Caco-2 (cell line): ENCODE data around the gene ABLIM2. TPM values are rescaled to one million over a fixed set of nuclear protein-coding genes. Genes with fewer than 3 reads are reported as not detected.

Experiments used
- BruUV-seq: library from RNA; stranded (reverse); fragments of 400-500 nt; replicated peaks from 2 replicates; lab custom pipeline; 2021; lab: Mats Ljungman, UMichigan
- CTCF ChIA-PET: fragments of 300-600 bp; sonication (Branson Sonifier 250); formaldehyde crosslinking; loops from one replicate; lab custom pipeline; 2022; ENCODE audit warnings: antibody characterized with exemption; lab: Charles Lee
- POLR2A ChIA-PET: fragments of 300-600 bp; sonication (Branson Sonifier 250); formaldehyde crosslinking; loops from one replicate; lab custom pipeline; 2022; ENCODE audit warnings: antibody characterized with exemption; lab: Charles Lee
- DNase-seq, 2 experiments: peaks; one replicate each; pipeline versions ENCODE4 v3.0.0 to v3.0.0-alpha.2; 2020 to 2022
- H3K27me3 ChIP-seq: replicated peaks from 2 replicates; pipeline ENCODE4 v1.6.0; 2011; ENCODE audit warnings: low read length; ENCODE audit not compliant: control insufficient read depth, insufficient read depth
- H3K36me3 ChIP-seq: 2 replicates; pipeline ENCODE4 v1.5.1; 2011; ENCODE audit warnings: low read length; ENCODE audit not compliant: control insufficient read depth, insufficient read depth
- H3K4me1 ChIP-seq: fragments of 250-450 bp; sonication (Bioruptor Pico); 2 replicates; pipeline ENCODE4 v1.5.1; 2020; ENCODE audit warnings: mild to moderate bottlenecking
- H3K4me3 ChIP-seq: 2 replicates; pipeline ENCODE4 v1.5.1; 2011; ENCODE audit warnings: low read depth, mild to moderate bottlenecking, control low read depth, low read length
- H3K9me3 ChIP-seq: fragments of 250-450 bp; sonication (Bioruptor Pico); 2 replicates; pipeline ENCODE4 v1.5.1; 2020; ENCODE audit warnings: mild to moderate bottlenecking, moderate library complexity
- H3K27ac Mint-ChIP-seq: one replicate; pipeline ENCODE4 v1.8.0; 2022; ENCODE audit warnings: mixed read lengths; ENCODE audit not compliant: unreplicated experiment
- H3K27me3 Mint-ChIP-seq: one replicate; pipeline ENCODE4 v1.8.0; 2022; ENCODE audit warnings: mixed read lengths; ENCODE audit not compliant: insufficient read depth, unreplicated experiment
- H3K36me3 Mint-ChIP-seq: one replicate; pipeline ENCODE4 v1.8.0; 2022; ENCODE audit warnings: mild to moderate bottlenecking, mixed read lengths; ENCODE audit not compliant: insufficient read depth, unreplicated experiment
- H3K4me1 Mint-ChIP-seq: one replicate; pipeline ENCODE4 v1.8.0; 2022; ENCODE audit warnings: low read depth, mixed read lengths; ENCODE audit not compliant: unreplicated experiment
- H3K4me3 Mint-ChIP-seq: one replicate; pipeline ENCODE4 v1.8.0; 2022; ENCODE audit warnings: mild to moderate bottlenecking, moderate library complexity, mixed read lengths; ENCODE audit not compliant: unreplicated experiment
- H3K9me3 Mint-ChIP-seq: one replicate; pipeline ENCODE4 v1.8.0; 2022; ENCODE audit warnings: mixed read lengths; ENCODE audit not compliant: unreplicated experiment
- intact Hi-C: fragments of 100-400 bp; cut with micrococcal nuclease; formaldehyde crosslinking; loops from one replicate; pipeline ENCODE4 v1.10.0; 2022; ENCODE audit not compliant: unreplicated experiment
- total RNA-seq: library from RNA; stranded (reverse); gene quantifications from 2 replicates; pipeline ENCODE4 v1.2.3, GENCODE V29; 2022
- TF ChIP-seq, protein P1 (sequence below), 2 experiments: fragments of 200-600 bp in 1 of 2; IDR thresholded peaks; 1 replicate in 1 of 2; 2 replicates in 1 of 2; pipeline versions ENCODE4 v1.5.1 to v1.8.0; 2011 to 2022; ENCODE audit warnings: antibody characterized with exemption in 1 of 2, control low read depth in 1 of 2, inconsistent platforms in 1 of 2, low read depth in 1 of 2, low read length in 1 of 2, mild to moderate bottlenecking in 1 of 2, moderate library complexity in 1 of 2; ENCODE audit not compliant: insufficient read depth in 1 of 2, severe bottlenecking in 1 of 2, unreplicated experiment in 1 of 2

ABLIM2 gene
- total RNA-seq, 1 experiment from 2014 or later: 0.23 TPM

- H3K9me3 ChIP-seq: peaks cover 14% of the 10 kb centered on the region
- Mint-ChIP-seq H3K9me3 (peaks cover 21% of the 10 kb centered on the region), H3K27me3 (peaks cover 3% of the 10 kb centered on the region), H3K4me1 (no peaks in the 10 kb centered on the region), H3K27ac (no peak overlapping the region), H3K36me3 (no peaks in the 10 kb centered on the region), H3K4me3 (no peak overlapping the region)
- no peak overlapping the region for H3K4me3 ChIP-seq
- POLR2A ChIA-PET: no interaction called here
- no peaks in the 10 kb centered on the region for H3K36me3 ChIP-seq
- no peak for DNase-seq
- TF ChIP-seq, protein P1, sequence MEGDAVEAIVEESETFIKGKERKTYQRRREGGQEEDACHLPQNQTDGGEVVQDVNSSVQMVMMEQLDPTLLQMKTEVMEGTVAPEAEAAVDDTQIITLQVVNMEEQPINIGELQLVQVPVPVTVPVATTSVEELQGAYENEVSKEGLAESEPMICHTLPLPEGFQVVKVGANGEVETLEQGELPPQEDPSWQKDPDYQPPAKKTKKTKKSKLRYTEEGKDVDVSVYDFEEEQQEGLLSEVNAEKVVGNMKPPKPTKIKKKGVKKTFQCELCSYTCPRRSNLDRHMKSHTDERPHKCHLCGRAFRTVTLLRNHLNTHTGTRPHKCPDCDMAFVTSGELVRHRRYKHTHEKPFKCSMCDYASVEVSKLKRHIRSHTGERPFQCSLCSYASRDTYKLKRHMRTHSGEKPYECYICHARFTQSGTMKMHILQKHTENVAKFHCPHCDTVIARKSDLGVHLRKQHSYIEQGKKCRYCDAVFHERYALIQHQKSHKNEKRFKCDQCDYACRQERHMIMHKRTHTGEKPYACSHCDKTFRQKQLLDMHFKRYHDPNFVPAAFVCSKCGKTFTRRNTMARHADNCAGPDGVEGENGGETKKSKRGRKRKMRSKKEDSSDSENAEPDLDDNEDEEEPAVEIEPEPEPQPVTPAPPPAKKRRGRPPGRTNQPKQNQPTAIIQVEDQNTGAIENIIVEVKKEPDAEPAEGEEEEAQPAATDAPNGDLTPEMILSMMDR (IDR thresholded peaks at IDR 0.05; ENCODE audit: insufficient read depth in 1 of 2, low read depth in 1 of 2, low read length in 1 of 2, severe bottlenecking in 1 of 2, unreplicated experiment in 1 of 2): no peak
- intact Hi-C loops: no loop called here
- BruUV-seq: no TSS peak
- H3K27me3 ChIP-seq: no peaks in the 10 kb centered on the region
- H3K4me1 ChIP-seq: no peaks in the 10 kb centered on the region
- CTCF ChIA-PET: no interaction called here
These were observed 68.3 kb downstream of the ABLIM2 start for GRCh38 chr4:8090312-8090711.

- CTCF ChIA-PET: no interaction called here
- H3K4me1 Mint-ChIP-seq: no peaks in the 10 kb centered on the region
- Histone ChIP-seq H3K4me1 (no peaks in the 10 kb centered on the region), H3K9me3 (peaks cover 14% of the 10 kb centered on the region), H3K27me3 (no peaks in the 10 kb centered on the region), H3K36me3 (no peaks in the 10 kb centered on the region), H3K4me3 (no peak overlapping the region)
- TF ChIP-seq, protein P1 (IDR thresholded peaks at IDR 0.05; ENCODE audit: insufficient read depth in 1 of 2, low read depth in 1 of 2, low read length in 1 of 2, severe bottlenecking in 1 of 2, unreplicated experiment in 1 of 2): no peak
- H3K9me3 Mint-ChIP-seq: peaks cover 16% of the 10 kb centered on the region
- H3K4me3 Mint-ChIP-seq: no peak overlapping the region
- intact Hi-C loops: no loop called here
- no TSS peak for BruUV-seq
- no peaks in the 10 kb centered on the region for H3K36me3 Mint-ChIP-seq
- DNase-seq: no peak
- no peak overlapping the region for H3K27ac Mint-ChIP-seq
- POLR2A ChIA-PET: no interaction called here
- peaks cover 3% of the 10 kb centered on the region for H3K27me3 Mint-ChIP-seq
These were observed 68.8 kb downstream of the ABLIM2 start for GRCh38 chr4:8089862-8090261.

GRCh38 chr4:8088966-8089491 is 69.6 kb downstream of the ABLIM2 start:
- H3K9me3 Mint-ChIP-seq: peaks cover 8% of the 10 kb centered on the region
- TF ChIP-seq, protein P1 (IDR thresholded peaks at IDR 0.05; ENCODE audit: insufficient read depth in 1 of 2, low read depth in 1 of 2, low read length in 1 of 2, severe bottlenecking in 1 of 2, unreplicated experiment in 1 of 2): no peak
- no peak overlapping the region for H3K4me3 Mint-ChIP-seq
- no peaks in the 10 kb centered on the region for H3K4me1 Mint-ChIP-seq
- Histone ChIP-seq H3K27me3 (no peaks in the 10 kb centered on the region), H3K36me3 (no peaks in the 10 kb centered on the region), H3K4me1 (no peaks in the 10 kb centered on the region), H3K4me3 (no peak overlapping the region), H3K9me3 (peaks cover 14% of the 10 kb centered on the region)
- BruUV-seq: no TSS peak
- DNase-seq: no peak
- no peaks in the 10 kb centered on the region for H3K36me3 Mint-ChIP-seq
- H3K27ac Mint-ChIP-seq: no peak overlapping the region
- POLR2A ChIA-PET: no interaction called here
- CTCF ChIA-PET: no interaction called here
- peaks cover 3% of the 10 kb centered on the region for H3K27me3 Mint-ChIP-seq
- intact Hi-C loops: no loop called here
